GM23338 (cell line): ENCODE data around the gene CNOT11. TPM values are rescaled to one million over a fixed set of nuclear protein-coding genes. Genes with fewer than 3 reads are reported as not detected.

Source experiments
- ATAC-seq: fragments of 200-7000 bp; cut with Tn5 transposase; 3 replicates; pipeline ENCODE4 v1.9.1; 2020
- DNase-seq: peaks from one replicate; pipeline ENCODE4 v3.0.0-alpha.2; 2015; ENCODE audit warnings: low spot score
- H2AFZ ChIP-seq: fragments of 200-600 bp; sonication (generic); 2 replicates; pipeline ENCODE4 v1.8.0; 2016; ENCODE audit warnings: antibody characterized with exemption, mild to moderate bottlenecking, moderate library complexity
- H3F3A ChIP-seq: fragments of 200-600 bp; sonication (generic); replicated peaks from 2 replicates; pipeline ENCODE4 v1.8.0; 2017; ENCODE audit warnings: antibody characterized with exemption, mixed run types, low read depth
- H3K27ac ChIP-seq: fragments of 200-600 bp; sonication (generic); 2 replicates; pipeline ENCODE4 v1.6.1; 2016; ENCODE audit warnings: low read depth
- H3K27me3 ChIP-seq: fragments of 200-600 bp; sonication (generic); 2 replicates; pipeline ENCODE4 v1.8.0; 2016; ENCODE audit warnings: mild to moderate bottlenecking, mixed run types, moderate library complexity; ENCODE audit not compliant: insufficient read depth
- H3K36me3 ChIP-seq: fragments of 200-600 bp; sonication (generic); 2 replicates; pipeline ENCODE4 v1.8.0; 2016; ENCODE audit warnings: mild to moderate bottlenecking; ENCODE audit not compliant: insufficient read depth
- H3K4me1 ChIP-seq: fragments of 200-600 bp; sonication (generic); 2 replicates; pipeline ENCODE4 v1.8.0; 2016; ENCODE audit warnings: mild to moderate bottlenecking, moderate library complexity; ENCODE audit not compliant: insufficient read depth
- H3K4me2 ChIP-seq: fragments of 200-600 bp; sonication (generic); 2 replicates; pipeline ENCODE4 v1.7.1; 2017; ENCODE audit warnings: mixed run types
- H3K4me3 ChIP-seq: fragments of 200-600 bp; sonication (generic); 2 replicates; pipeline ENCODE4 v1.6.1; 2016; ENCODE audit warnings: mixed run types
- H3K79me2 ChIP-seq: fragments of 200-600 bp; sonication (generic); replicated peaks from 2 replicates; pipeline ENCODE4 v1.8.0; 2017; ENCODE audit warnings: mild to moderate bottlenecking; ENCODE audit not compliant: insufficient read depth
- H3K9me2 ChIP-seq: fragments of 200-600 bp; sonication (generic); 2 replicates; pipeline ENCODE4 v1.8.0; 2017; ENCODE audit not compliant: insufficient read depth
- H4K20me1 ChIP-seq: fragments of 200-600 bp; sonication (generic); replicated peaks from 2 replicates; pipeline ENCODE4 v1.8.0; 2017; ENCODE audit warnings: mild to moderate bottlenecking; ENCODE audit not compliant: insufficient read depth
- H3K27ac Mint-ChIP-seq: 2 replicates; pipeline ENCODE4 v1.8.0; 2020; ENCODE audit warnings: inconsistent platforms, mild to moderate bottlenecking, moderate library complexity, mixed read lengths
- H3K27me3 Mint-ChIP-seq: 3 replicates; pipeline ENCODE4 v1.8.0; 2022; ENCODE audit warnings: low read depth, mild to moderate bottlenecking, moderate library complexity, mixed read lengths, inconsistent platforms; ENCODE audit not compliant: insufficient read depth, poor library complexity
- H3K36me3 Mint-ChIP-seq: 3 replicates; pipeline ENCODE4 v1.8.0; 2021; ENCODE audit warnings: low read depth, mild to moderate bottlenecking, inconsistent platforms, moderate library complexity, mixed read lengths
- H3K4me1 Mint-ChIP-seq: 3 replicates; pipeline ENCODE4 v1.8.0; 2020; ENCODE audit warnings: mild to moderate bottlenecking, inconsistent platforms, mixed read lengths
- H3K4me3 Mint-ChIP-seq: 3 replicates; pipeline ENCODE4 v1.8.0; 2021; ENCODE audit warnings: moderate library complexity, mild to moderate bottlenecking, inconsistent platforms, mixed read lengths
- H3K9me3 Mint-ChIP-seq: 3 replicates; pipeline ENCODE4 v1.8.0; 2020; ENCODE audit warnings: moderate library complexity, mild to moderate bottlenecking, inconsistent platforms, mixed read lengths
- CREB1 ChIP-seq: fragments of 250-450 bp; sonication (Bioruptor Pico); IDR thresholded peaks from 2 replicates; pipeline ENCODE4 v1.5.0; 2020; ENCODE audit warnings: low read depth, mild to moderate bottlenecking, moderate library complexity
- ETS1 ChIP-seq: IDR thresholded peaks from 2 replicates; pipeline ENCODE4 v1.6.1; 2016; ENCODE audit warnings: antibody characterized with exemption
- EZH2 ChIP-seq: fragments of 200-600 bp; sonication (generic); IDR thresholded peaks from one replicate; pipeline ENCODE4 v1.8.0; 2017; ENCODE audit warnings: antibody characterized with exemption, mild to moderate bottlenecking, low read depth; ENCODE audit not compliant: unreplicated experiment
- EZH2phosphoT487 ChIP-seq: fragments of 200-600 bp; sonication (generic); IDR thresholded peaks from one replicate; pipeline ENCODE4 v1.8.1; 2018; ENCODE audit warnings: antibody characterized with exemption; ENCODE audit not compliant: unreplicated experiment
- JUNB ChIP-seq: IDR thresholded peaks from one replicate; pipeline ENCODE4 v1.6.1; 2016; ENCODE audit warnings: antibody characterized with exemption; ENCODE audit not compliant: unreplicated experiment
- NANOG ChIP-seq: IDR thresholded peaks from 2 replicates; pipeline ENCODE4 v1.6.1; 2016; ENCODE audit warnings: antibody characterized with exemption, borderline replicate concordance
- POLR2AphosphoS5 ChIP-seq: IDR thresholded peaks from 2 replicates; pipeline ENCODE4 v1.6.1; 2016; ENCODE audit warnings: antibody characterized with exemption, low read depth
- STAT1 ChIP-seq: IDR thresholded peaks from one replicate; pipeline ENCODE4 v1.6.1; 2016; ENCODE audit warnings: antibody characterized with exemption; ENCODE audit not compliant: unreplicated experiment
- ZNF114 ChIP-seq: fragments of 250-450 bp; sonication (Bioruptor Pico); IDR thresholded peaks from 2 replicates; pipeline ENCODE4 v1.5.0; 2020; ENCODE audit warnings: mild to moderate bottlenecking, moderate library complexity
- ZNF331 ChIP-seq: fragments of 250-450 bp; sonication (Bioruptor Pico); IDR thresholded peaks from 2 replicates; pipeline ENCODE4 v1.5.0; 2020; ENCODE audit warnings: low read depth, mild to moderate bottlenecking, moderate library complexity
- polyA plus RNA-seq: library from polyadenylated mRNA; unstranded; fragments of >200 nt; fragmentation: Nextera tagmentation; extraction: Ambion mirVana; gene quantifications from 2 replicates; pipeline ENCODE4 v1.2.1, GENCODE V29; 2016
- total RNA-seq: library from RNA; depleted of rRNA; stranded (reverse); fragments of >200 nt; shearing (Covaris generic); gene quantifications from 2 replicates; pipeline ENCODE4 v1.2.3, GENCODE V29; 2014
- TF ChIP-seq, protein P1 (sequence below): IDR thresholded peaks from one replicate; pipeline ENCODE4 v1.6.1; 2018; ENCODE audit warnings: antibody characterized with exemption; ENCODE audit not compliant: unreplicated experiment
- TF ChIP-seq, protein P2 (sequence below): fragments of 250-450 bp; sonication (Bioruptor Pico); IDR thresholded peaks from 2 replicates; pipeline ENCODE4 v1.5.0; 2020; ENCODE audit warnings: mild to moderate bottlenecking, moderate library complexity
- TF ChIP-seq, protein P3 (sequence below), 2 experiments: fragments of 200-600 bp in 1 of 2; sonication (generic) in 1 of 2; conservative IDR thresholded peaks; 2 replicates each; pipeline versions ENCODE4 v1.5.1 to v1.6.1; 2016 to 2017; ENCODE audit warnings: antibody characterized with exemption in 2 of 2, low read depth in 2 of 2, mild to moderate bottlenecking in 2 of 2, moderate library complexity in 1 of 2

The CNOT11 gene
- total and polyA plus RNA-seq, 2 experiments from 2014 or later = 34.8 to 74.2 TPM

GRCh38 chr2:101307503-101307902, 54.8 kb downstream of the CNOT11 start:
- DNase-seq (no peak), ATAC-seq (no peak)
- H3K27me3 ChIP-seq = peaks cover 11% of the 10 kb centered on the region
- peaks cover 13% of the 10 kb centered on the region for H3K4me1 ChIP-seq
- H3K36me3 Mint-ChIP-seq = peaks cover 5% of the 10 kb centered on the region
- H3K36me3 ChIP-seq = no peaks in the 10 kb centered on the region
- H3F3A ChIP-seq = peaks cover 4% of the 10 kb centered on the region; the same call in 1 of the 2 replicates
- H2AFZ ChIP-seq = peak overlapping the region; percentile 88; the same call in 1 of the 2 replicates
- peak overlapping the region; percentile 98 for H3K4me2 ChIP-seq
- H3K27ac Mint-ChIP-seq = no peak overlapping the region
- peaks cover 58% of the 10 kb centered on the region for H3K79me2 ChIP-seq
- H4K20me1 ChIP-seq = peaks cover 39% of the 10 kb centered on the region
- no peaks in the 10 kb centered on the region for H3K9me2 ChIP-seq
- peak overlapping the region; percentile 92 for H3K4me3 ChIP-seq
- H3K27ac ChIP-seq = no peak overlapping the region
- peak overlapping the region; percentile 90 for H3K4me3 Mint-ChIP-seq
- peaks cover 5% of the 10 kb centered on the region for H3K27me3 Mint-ChIP-seq
- peaks cover 30% of the 10 kb centered on the region for H3K4me1 Mint-ChIP-seq
- TF ChIP-seq, protein P1, sequence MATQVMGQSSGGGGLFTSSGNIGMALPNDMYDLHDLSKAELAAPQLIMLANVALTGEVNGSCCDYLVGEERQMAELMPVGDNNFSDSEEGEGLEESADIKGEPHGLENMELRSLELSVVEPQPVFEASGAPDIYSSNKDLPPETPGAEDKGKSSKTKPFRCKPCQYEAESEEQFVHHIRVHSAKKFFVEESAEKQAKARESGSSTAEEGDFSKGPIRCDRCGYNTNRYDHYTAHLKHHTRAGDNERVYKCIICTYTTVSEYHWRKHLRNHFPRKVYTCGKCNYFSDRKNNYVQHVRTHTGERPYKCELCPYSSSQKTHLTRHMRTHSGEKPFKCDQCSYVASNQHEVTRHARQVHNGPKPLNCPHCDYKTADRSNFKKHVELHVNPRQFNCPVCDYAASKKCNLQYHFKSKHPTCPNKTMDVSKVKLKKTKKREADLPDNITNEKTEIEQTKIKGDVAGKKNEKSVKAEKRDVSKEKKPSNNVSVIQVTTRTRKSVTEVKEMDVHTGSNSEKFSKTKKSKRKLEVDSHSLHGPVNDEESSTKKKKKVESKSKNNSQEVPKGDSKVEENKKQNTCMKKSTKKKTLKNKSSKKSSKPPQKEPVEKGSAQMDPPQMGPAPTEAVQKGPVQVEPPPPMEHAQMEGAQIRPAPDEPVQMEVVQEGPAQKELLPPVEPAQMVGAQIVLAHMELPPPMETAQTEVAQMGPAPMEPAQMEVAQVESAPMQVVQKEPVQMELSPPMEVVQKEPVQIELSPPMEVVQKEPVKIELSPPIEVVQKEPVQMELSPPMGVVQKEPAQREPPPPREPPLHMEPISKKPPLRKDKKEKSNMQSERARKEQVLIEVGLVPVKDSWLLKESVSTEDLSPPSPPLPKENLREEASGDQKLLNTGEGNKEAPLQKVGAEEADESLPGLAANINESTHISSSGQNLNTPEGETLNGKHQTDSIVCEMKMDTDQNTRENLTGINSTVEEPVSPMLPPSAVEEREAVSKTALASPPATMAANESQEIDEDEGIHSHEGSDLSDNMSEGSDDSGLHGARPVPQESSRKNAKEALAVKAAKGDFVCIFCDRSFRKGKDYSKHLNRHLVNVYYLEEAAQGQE = no peak
- TF ChIP-seq STAT1 (no peak), NANOG (no peak), ZNF331 (CRISPR knock-in tag) (no peak), ETS1 (no peak), EZH2phosphoT487 (no peak), JUNB (no peak), ZNF114 (no peak), POLR2AphosphoS5 (no peak), EZH2 (no peak), CREB1 (no peak)
- TF ChIP-seq, protein P2, sequence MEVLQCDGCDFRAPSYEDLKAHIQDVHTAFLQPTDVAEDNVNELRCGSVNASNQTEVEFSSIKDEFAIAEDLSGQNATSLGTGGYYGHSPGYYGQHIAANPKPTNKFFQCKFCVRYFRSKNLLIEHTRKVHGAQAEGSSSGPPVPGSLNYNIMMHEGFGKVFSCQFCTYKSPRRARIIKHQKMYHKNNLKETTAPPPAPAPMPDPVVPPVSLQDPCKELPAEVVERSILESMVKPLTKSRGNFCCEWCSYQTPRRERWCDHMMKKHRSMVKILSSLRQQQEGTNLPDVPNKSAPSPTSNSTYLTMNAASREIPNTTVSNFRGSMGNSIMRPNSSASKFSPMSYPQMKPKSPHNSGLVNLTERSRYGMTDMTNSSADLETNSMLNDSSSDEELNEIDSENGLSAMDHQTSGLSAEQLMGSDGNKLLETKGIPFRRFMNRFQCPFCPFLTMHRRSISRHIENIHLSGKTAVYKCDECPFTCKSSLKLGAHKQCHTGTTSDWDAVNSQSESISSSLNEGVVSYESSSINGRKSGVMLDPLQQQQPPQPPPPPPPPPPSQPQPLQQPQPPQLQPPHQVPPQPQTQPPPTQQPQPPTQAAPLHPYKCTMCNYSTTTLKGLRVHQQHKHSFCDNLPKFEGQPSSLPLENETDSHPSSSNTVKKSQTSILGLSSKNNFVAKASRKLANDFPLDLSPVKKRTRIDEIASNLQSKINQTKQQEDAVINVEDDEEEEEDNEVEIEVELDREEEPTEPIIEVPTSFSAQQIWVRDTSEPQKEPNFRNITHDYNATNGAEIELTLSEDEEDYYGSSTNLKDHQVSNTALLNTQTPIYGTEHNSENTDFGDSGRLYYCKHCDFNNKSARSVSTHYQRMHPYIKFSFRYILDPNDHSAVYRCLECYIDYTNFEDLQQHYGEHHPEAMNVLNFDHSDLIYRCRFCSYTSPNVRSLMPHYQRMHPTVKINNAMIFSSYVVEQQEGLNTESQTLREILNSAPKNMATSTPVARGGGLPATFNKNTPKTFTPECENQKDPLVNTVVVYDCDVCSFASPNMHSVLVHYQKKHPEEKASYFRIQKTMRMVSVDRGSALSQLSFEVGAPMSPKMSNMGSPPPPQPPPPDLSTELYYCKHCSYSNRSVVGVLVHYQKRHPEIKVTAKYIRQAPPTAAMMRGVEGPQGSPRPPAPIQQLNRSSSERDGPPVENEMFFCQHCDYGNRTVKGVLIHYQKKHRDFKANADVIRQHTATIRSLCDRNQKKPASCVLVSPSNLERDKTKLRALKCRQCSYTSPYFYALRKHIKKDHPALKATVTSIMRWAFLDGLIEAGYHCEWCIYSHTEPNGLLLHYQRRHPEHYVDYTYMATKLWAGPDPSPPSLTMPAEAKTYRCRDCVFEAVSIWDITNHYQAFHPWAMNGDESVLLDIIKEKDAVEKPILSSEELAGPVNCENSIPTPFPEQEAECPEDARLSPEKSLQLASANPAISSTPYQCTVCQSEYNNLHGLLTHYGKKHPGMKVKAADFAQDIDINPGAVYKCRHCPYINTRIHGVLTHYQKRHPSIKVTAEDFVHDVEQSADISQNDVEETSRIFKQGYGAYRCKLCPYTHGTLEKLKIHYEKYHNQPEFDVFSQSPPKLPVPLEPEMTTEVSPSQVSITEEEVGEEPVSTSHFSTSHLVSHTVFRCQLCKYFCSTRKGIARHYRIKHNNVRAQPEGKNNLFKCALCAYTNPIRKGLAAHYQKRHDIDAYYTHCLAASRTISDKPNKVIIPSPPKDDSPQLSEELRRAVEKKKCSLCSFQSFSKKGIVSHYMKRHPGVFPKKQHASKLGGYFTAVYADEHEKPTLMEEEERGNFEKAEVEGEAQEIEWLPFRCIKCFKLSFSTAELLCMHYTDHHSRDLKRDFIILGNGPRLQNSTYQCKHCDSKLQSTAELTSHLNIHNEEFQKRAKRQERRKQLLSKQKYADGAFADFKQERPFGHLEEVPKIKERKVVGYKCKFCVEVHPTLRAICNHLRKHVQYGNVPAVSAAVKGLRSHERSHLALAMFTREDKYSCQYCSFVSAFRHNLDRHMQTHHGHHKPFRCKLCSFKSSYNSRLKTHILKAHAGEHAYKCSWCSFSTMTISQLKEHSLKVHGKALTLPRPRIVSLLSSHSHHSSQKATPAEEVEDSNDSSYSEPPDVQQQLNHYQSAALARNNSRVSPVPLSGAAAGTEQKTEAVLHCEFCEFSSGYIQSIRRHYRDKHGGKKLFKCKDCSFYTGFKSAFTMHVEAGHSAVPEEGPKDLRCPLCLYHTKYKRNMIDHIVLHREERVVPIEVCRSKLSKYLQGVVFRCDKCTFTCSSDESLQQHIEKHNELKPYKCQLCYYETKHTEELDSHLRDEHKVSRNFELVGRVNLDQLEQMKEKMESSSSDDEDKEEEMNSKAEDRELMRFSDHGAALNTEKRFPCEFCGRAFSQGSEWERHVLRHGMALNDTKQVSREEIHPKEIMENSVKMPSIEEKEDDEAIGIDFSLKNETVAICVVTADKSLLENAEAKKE (CRISPR knock-in tag) = no peak
- TF ChIP-seq, protein P3, sequence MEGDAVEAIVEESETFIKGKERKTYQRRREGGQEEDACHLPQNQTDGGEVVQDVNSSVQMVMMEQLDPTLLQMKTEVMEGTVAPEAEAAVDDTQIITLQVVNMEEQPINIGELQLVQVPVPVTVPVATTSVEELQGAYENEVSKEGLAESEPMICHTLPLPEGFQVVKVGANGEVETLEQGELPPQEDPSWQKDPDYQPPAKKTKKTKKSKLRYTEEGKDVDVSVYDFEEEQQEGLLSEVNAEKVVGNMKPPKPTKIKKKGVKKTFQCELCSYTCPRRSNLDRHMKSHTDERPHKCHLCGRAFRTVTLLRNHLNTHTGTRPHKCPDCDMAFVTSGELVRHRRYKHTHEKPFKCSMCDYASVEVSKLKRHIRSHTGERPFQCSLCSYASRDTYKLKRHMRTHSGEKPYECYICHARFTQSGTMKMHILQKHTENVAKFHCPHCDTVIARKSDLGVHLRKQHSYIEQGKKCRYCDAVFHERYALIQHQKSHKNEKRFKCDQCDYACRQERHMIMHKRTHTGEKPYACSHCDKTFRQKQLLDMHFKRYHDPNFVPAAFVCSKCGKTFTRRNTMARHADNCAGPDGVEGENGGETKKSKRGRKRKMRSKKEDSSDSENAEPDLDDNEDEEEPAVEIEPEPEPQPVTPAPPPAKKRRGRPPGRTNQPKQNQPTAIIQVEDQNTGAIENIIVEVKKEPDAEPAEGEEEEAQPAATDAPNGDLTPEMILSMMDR (conservative IDR thresholded peaks at IDR 0.05; ENCODE audit: low read depth in 2 of 2) = no peak
- H3K9me3 Mint-ChIP-seq = no peaks in the 10 kb centered on the region
